ENCODE results near the gene RLF.

The RLF gene

DNA sequence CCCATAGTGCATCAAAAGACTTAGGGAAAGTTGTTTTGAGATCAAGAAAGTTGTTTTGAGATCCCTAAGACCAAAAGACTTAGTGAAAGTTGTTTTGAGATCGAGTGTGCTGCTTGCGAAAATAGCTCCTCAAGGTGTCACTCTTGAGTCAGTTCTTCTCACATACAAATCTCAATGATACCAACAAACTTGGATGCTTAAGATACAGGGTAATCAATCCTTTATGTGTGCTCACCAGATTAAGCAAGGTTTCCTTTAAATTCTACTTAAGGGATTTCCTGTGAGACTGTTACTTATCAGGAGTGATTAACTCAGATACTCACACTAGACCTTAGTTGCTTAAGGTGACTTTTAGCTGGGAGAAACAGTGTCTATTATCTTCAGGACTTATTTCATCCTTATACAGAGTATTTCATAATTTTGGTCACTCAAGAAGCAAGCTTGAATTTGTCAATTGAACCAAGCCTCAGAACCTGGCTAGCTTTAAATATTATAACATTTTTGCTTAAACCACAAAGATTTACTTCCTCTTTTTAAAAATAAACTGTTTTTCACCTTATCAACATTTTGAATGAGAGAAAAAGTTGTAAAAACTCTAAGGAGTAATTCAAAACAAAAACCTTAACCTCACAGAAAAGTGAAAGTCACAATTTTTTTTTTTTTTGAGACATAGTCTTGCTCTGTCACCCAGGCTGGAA is 8.0 kb upstream of the RLF start:
- no peak overlapping the region for H3K4me3 ChIP-seq (ENCODE audit: low read depth, low read length)
- TF ChIP-seq, protein P1, sequence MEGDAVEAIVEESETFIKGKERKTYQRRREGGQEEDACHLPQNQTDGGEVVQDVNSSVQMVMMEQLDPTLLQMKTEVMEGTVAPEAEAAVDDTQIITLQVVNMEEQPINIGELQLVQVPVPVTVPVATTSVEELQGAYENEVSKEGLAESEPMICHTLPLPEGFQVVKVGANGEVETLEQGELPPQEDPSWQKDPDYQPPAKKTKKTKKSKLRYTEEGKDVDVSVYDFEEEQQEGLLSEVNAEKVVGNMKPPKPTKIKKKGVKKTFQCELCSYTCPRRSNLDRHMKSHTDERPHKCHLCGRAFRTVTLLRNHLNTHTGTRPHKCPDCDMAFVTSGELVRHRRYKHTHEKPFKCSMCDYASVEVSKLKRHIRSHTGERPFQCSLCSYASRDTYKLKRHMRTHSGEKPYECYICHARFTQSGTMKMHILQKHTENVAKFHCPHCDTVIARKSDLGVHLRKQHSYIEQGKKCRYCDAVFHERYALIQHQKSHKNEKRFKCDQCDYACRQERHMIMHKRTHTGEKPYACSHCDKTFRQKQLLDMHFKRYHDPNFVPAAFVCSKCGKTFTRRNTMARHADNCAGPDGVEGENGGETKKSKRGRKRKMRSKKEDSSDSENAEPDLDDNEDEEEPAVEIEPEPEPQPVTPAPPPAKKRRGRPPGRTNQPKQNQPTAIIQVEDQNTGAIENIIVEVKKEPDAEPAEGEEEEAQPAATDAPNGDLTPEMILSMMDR (IDR thresholded peaks at IDR 0.05; ENCODE audit: insufficient read depth, low read depth, low read length, missing control alignments), result peak; percentile 66
- DNase-seq (ENCODE audit: low read depth), result peak; percentile 83

- TF ChIP-seq, protein P1 (IDR thresholded peaks at IDR 0.05; ENCODE audit: insufficient read depth, low read depth, low read length, missing control alignments), result no peak
- no peak overlapping the region for H3K4me3 ChIP-seq (ENCODE audit: low read depth, low read length)
- no peak for DNase-seq (ENCODE audit: low read depth)
These were observed 6.1 kb upstream of the RLF start for GRCh38 chr1:40155135-40155534.

DNA sequence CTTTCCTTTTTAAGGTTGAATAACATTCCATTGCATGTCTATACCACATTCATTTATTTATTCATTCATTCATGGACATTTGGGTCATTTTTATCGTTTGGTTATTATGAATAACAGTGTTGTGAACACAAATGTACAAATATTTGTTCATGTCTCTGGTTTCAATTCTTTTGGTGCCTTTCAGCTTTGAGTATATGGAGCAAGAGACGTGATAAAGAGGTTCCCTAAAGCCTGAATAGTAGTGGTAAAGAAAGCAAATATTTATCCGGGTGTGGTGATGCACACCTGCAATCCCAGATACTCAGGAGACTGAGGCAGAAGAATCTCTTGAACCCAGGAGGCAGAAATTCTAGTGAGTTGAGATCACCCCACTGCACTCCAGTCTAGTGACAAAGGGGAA is 5.3 kb upstream of the RLF start:
- DNase-seq (ENCODE audit: low read depth), result no peak
- H3K4me3 ChIP-seq (ENCODE audit: low read depth, low read length), result no peak overlapping the region
- TF ChIP-seq, protein P1 (IDR thresholded peaks at IDR 0.05; ENCODE audit: insufficient read depth, low read depth, low read length, missing control alignments), result no peak

DNA sequence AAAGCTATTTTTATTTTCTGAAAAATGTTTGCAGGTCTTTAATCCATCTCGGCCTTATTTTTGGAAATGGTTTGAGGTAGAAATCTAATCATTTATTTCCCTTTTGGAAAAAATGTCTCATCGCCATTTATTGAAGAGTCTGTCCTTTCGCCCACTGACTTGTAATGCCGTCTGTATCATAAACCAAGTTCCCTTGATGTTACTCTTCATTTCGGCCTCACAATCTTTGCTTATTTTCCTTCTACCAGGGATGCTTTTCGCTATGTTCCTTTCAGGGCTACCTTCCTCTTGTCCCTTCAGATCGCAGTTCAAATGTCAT is 422 bp upstream of the RLF start:
- peak overlapping the region; percentile 88 for H3K4me3 ChIP-seq (ENCODE audit: low read depth, low read length)
- TF ChIP-seq, protein P1 (IDR thresholded peaks at IDR 0.05; ENCODE audit: insufficient read depth, low read depth, low read length, missing control alignments), result no peak
- no peak for DNase-seq (ENCODE audit: low read depth)

- H3K4me3 ChIP-seq (ENCODE audit: low read depth, low read length), result peak overlapping the region; percentile 88
- TF ChIP-seq, protein P1 (IDR thresholded peaks at IDR 0.05; ENCODE audit: insufficient read depth, low read depth, low read length, missing control alignments), result no peak
- DNase-seq (ENCODE audit: low read depth), result no peak
These were observed 756 bp downstream of the RLF start for GRCh38 chr1:40161888-40162397.

GRCh38 chr1:40162753-40163441 is 1.7 kb downstream of the RLF start:
- DNase-seq (ENCODE audit: low read depth), result no peak
- H3K4me3 ChIP-seq (ENCODE audit: low read depth, low read length), result peak overlapping the region; percentile 88
- TF ChIP-seq, protein P1 (IDR thresholded peaks at IDR 0.05; ENCODE audit: insufficient read depth, low read depth, low read length, missing control alignments), result no peak
